HG03103 (cell line): ENCODE data around the gene BCAN.

Experiments used
- ATAC-seq: cut with Tn5 transposase; IDR thresholded peaks from one replicate; pipeline ENCODE4 v1.9.1; 2021; ENCODE audit warnings: low read depth; ENCODE audit not compliant: unreplicated experiment

BCAN gene

GRCh38 chr1:156643049-156643777 is 1.3 kb downstream of the BCAN start:
- no peak for ATAC-seq

DNA sequence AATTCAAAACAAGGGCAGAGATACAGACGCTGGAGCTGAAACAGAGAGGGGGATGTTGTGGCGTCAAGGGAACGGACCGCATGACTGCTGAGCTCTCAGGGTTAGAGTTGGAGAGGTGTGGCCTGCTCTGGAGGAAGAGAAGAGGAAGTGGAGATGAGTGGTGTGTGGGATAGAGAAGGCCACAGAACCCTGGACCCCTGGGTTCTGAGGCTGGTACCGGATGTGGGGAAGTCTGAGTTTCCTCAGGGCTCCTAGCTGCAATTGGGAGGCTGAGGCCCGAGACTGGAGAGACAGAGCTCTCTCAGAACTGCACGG is 1.8 kb downstream of the BCAN start:
- no peak for ATAC-seq

DNA sequence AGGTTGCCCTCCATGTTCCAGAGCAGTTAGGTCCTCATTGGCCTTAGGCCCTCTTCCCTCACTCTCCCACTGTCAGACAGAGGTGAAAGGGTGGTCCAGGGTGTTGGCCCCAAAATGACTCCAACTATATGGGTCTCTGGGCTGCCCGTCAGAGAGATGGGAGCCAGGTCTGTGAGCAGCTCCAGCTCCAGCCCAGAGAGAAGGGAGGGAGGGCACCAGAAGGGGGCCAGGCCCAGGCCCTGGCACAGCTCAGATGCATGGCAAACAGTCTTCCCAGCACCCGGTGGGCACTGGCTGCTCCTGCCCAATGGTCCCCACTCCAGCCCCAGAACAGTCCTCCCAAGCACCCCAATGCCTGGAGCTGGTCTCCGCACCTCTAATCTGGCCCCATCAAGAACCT is 2.2 kb downstream of the BCAN start:
- no peak for ATAC-seq

DNA sequence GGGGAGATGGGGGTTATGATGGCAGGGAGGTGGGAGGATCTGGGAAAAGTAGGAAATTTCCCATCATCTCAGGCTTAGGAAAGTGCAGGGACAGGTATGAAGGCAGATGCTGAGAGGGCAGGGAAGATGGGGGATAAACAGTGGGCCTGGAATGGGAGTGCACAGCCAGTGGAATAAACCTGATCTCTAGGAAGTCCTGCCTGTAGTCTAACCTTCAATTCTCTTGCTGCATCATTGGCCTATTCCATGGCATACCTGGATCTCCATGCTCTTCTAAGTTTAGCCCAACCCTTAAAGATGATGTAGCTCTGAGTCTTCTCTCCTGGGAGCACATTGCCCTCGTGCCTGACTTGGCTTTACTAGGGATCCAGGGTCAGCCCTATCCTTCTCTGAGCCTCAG is 2.7 kb downstream of the BCAN start:
- ATAC-seq: no peak

GRCh38 chr1:156645056-156645455 is 3.1 kb downstream of the BCAN start:
- ATAC-seq: no peak

DNA sequence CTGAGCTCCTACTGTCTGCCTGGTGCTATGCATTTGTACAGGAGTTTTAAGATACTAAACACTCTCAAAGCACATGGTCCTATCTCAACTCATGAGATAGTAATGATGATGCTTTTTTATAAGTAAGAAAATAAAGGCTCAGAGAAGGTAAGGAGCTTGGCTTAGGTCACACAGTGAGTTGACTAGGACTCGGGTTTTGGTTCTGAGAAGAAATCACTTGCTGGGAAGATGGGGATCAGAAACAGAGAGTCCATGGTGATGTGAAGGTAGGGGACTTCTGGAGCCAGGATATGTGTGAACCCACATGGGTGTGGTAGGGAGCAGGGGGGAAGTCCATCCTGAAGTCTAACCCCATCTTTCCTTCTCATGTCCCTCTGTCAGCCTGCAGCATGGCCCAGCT is 3.7 kb downstream of the BCAN start:
- ATAC-seq: no peak

- no peak for ATAC-seq
Observed at GRCh38 chr1:156646738-156647211, 4.9 kb downstream of the BCAN start.

GRCh38 chr1:156647351-156647750 is 5.4 kb downstream of the BCAN start:
- no peak for ATAC-seq

GRCh38 chr1:156648496-156648895 is 6.6 kb downstream of the BCAN start:
- ATAC-seq: no peak

GRCh38 chr1:156648951-156649350 is 7.0 kb downstream of the BCAN start:
- ATAC-seq: no peak

DNA sequence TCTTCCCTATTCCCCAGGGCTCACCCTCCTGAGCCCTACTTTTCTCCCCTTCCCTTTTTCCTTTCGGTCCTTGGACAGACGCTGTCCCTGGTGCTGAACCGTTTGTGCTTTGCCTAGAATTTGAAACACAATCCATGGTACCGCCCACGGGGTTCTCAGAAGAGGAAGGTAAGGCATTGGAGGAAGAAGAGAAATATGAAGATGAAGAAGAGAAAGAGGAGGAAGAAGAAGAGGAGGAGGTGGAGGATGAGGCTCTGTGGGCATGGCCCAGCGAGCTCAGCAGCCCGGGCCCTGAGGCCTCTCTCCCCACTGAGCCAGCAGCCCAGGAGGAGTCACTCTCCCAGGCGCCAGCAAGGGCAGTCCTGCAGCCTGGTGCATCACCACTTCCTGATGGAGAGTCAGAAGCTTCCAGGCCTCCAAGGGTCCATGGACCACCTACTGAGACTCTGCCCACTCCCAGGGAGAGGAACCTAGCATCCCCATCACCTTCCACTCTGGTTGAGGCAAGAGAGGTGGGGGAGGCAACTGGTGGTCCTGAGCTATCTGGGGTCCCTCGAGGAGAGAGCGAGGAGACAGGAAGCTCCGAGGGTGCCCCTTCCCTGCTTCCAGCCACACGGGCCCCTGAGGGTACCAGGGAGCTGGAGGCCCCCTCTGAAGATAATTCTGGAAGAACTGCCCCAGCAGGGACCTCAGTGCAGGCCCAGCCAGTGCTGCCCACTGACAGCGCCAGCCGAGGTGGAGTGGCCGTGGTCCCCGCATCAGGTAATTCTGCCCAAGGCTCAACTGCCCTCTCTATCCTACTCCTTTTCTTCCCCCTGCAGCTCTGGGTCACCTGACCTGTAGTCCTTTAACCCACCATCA is 10.4 kb downstream of the BCAN start:
- no peak for ATAC-seq

DNA sequence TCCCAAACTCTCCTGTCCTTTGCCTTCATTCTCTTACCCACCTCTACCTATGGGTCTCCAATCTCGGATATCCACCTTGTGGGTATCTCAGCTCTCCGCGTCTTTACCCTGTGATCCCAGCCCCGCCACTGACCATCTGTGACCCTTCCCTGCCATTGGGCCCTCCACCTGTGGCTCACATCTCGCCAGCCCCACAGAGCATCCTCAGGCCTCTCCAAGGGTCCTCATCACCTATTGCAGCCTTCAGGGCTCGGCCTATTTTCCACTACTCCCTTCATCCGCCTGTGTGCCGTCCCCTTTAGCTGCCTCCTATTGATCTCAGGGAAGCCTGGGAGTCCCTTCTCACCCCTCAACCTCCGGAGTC is 11.1 kb downstream of the BCAN start:
- ATAC-seq: no peak

DNA sequence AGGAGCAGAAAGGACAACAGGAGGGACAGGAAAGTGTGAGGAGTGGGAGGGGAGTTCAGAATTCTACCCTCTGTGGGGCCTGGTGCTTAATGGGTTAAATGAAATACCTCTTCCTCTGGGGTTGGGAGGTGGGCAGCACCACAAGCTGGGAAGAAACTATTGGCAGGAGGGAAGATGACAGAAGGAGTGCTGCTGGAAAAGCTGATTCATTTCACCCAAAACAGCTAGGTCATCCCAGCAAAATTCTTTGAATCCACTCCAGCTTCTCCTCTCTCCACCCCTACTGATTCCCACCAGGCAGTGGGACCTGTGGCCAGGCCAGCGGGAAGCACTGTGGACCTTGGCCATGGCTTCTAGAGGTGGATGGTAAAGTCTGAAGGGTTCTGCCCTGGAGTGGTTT is 12.8 kb downstream of the BCAN start:
- no peak for ATAC-seq

DNA sequence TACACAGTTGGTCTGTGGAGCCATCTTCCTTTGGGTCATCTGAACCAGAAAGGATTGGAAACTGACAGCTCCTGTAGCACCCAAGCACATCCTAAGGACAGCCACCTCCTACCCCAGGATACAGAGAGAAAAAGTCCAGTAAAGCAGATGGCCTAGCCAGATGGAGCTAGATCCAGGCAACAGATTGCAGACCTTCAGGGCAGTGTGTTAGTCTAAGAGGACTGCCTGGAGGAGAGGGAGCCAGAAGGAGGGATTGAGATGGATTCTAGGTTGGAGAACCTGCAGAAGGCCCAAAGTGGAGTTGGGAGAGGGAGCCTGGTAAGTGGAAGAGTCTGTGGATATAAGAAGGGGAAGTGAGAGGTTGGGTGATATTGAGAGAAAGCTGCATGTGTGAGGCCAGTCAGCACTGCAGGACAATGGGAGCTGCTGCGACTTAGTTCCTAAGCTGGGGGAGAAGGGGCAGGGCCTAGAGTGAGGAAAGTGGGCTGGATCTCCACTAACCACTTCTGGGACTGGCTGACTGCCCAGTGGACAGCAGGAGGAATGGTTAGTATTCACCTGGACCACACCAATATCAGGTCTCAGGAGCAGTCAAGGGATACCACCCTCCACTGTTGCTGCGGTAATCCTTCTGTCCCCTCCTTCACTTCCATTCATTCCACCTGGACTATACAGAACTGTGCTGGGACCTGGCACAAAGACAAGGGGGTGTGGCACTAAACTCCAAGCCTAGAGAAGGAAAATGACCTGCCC is 13.4 kb downstream of the BCAN start:
- ATAC-seq: no peak

- ATAC-seq: no peak
Observed at GRCh38 chr1:156655904-156656516, 14.1 kb downstream of the BCAN start.

- no peak for ATAC-seq
Observed at GRCh38 chr1:156656806-156657740, 15.2 kb downstream of the BCAN start.

GRCh38 chr1:156657741-156658319 is 15.9 kb downstream of the BCAN start:
- ATAC-seq: no peak

- no peak for ATAC-seq
Observed at GRCh38 chr1:156658496-156658895, 16.6 kb downstream of the BCAN start.

DNA sequence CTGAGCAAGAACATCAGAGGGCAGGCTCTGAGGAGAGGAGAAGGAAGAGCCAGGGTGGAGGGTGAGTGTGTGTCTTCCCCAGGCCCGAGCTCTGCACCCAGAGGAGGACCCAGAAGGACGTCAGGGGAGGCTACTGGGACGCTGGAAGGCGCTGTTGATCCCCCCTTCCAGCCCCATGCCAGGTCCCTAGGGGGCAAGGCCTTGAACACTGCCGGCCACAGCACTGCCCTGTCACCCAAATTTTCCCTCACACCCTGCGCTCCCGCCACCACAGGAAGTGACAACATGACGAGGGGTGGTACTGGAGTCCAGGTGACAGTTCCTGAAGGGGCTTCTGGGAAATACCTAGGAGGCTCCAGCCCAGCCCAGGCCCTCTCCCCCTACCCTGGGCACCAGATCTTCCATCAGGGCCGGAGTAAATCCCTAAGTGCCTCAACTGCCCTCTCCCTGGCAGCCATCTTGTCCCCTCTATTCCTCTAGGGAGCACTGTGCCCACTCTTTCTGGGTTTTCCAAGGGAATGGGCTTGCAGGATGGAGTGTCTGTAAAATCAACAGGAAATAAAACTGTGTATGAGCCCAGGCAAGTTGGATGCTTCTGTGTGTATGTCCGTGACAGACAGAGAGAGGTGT is 17.1 kb downstream of the BCAN start:
- ATAC-seq: no peak
